Measurements from ENCODE around the gene MOBP.

- TF ChIP-seq POLR2AphosphoS5 (IDR thresholded peaks at IDR 0.05; ENCODE audit: low read depth, low read length) (no peak), TAF1 (IDR thresholded peaks at IDR 0.05; ENCODE audit: borderline replicate concordance, low read depth, low read length) (no peak)
These were observed 80.8 kb downstream of the MOBP start for GRCh38 chr3:39548282-39548681.

All from GM12892 (cell line).